ENCODE data around the gene STARD5.

- TF ChIP-seq CTCF (IDR thresholded peaks at IDR 0.05) (no peak), POLR2A (IDR thresholded peaks at IDR 0.05) (no peak)
Measured at GRCh38 chr15:81363718-81364500, 40.0 kb upstream of the STARD5 start.
